Keratinocyte (primary cell): ENCODE data around the gene ADGRG6.

Source experiments
- EZH2 ChIP-seq: IDR thresholded peaks from one replicate; pipeline ENCODE4 v1.6.1; 2012; ENCODE audit warnings: inconsistent platforms, mild to moderate bottlenecking, low read length, moderate library complexity
- TF ChIP-seq, protein P1 (sequence below), 3 experiments: IDR thresholded peaks in 1 of 3; conservative IDR thresholded peaks in 1 of 3; optimal IDR thresholded peaks in 1 of 3; 2 replicates in 2 of 3; 3 replicates in 1 of 3; pipeline versions ENCODE3 to v1.5.1; 2011; ENCODE audit warnings: low read length in 3 of 3, mild to moderate bottlenecking in 3 of 3, moderate library complexity in 2 of 3, control low read depth in 1 of 3, inconsistent platforms in 1 of 3; ENCODE audit not compliant: insufficient read depth in 2 of 3; ENCODE audit errors: extremely low read depth in 1 of 3

DNA sequence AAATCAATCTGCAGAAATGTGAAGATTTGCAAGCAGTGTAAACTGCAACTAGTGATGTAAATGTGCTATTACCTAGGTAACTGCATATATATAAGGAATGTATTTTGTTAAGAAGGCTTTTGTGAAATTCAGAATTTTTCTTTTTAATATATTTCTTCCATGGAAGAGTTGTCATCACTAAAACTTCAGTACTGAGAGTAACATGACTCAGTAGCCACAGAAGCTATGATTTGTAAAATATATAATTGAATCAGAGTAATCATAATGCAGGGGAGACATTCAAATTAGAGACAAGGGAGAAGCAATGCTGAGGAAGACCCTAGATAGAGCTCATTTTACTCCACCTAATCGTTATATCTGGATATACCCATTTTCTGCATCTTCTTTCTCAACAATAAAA, 141.7 kb downstream of the ADGRG6 start:
- TF ChIP-seq, protein P1, sequence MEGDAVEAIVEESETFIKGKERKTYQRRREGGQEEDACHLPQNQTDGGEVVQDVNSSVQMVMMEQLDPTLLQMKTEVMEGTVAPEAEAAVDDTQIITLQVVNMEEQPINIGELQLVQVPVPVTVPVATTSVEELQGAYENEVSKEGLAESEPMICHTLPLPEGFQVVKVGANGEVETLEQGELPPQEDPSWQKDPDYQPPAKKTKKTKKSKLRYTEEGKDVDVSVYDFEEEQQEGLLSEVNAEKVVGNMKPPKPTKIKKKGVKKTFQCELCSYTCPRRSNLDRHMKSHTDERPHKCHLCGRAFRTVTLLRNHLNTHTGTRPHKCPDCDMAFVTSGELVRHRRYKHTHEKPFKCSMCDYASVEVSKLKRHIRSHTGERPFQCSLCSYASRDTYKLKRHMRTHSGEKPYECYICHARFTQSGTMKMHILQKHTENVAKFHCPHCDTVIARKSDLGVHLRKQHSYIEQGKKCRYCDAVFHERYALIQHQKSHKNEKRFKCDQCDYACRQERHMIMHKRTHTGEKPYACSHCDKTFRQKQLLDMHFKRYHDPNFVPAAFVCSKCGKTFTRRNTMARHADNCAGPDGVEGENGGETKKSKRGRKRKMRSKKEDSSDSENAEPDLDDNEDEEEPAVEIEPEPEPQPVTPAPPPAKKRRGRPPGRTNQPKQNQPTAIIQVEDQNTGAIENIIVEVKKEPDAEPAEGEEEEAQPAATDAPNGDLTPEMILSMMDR (optimal IDR thresholded peaks at IDR 0.05 in 1 of 3, IDR thresholded peaks at IDR 0.05 in 1 of 3, conservative IDR thresholded peaks at IDR 0.05 in 1 of 3; ENCODE audit: extremely low read depth in 1 of 3, insufficient read depth in 2 of 3, low read length in 3 of 3): no peak
- TF ChIP-seq EZH2: no peak
